Activated T-helper 9 cell treated with anti-CD3 and anti-CD28 coated beads, Interleukin-2, amount 50 U/mL, for 16 hours (primary cell): ENCODE results near the gene ADAM22.

Experiments used
- DNase-seq: peaks from one replicate; pipeline ENCODE4 v3.0.0-alpha.2; 2020; ENCODE audit warnings: low read depth

ADAM22 gene

GRCh38 chr7:87959336-87959735 is 25.3 kb downstream of the ADAM22 start:
- DNase-seq, result no peak

GRCh38 chr7:87960239-87960638 is 26.2 kb downstream of the ADAM22 start:
- no peak for DNase-seq

GRCh38 chr7:87961754-87962153 is 27.7 kb downstream of the ADAM22 start:
- DNase-seq, result no peak

GRCh38 chr7:87966271-87966670 is 32.2 kb downstream of the ADAM22 start:
- DNase-seq, result no peak

- DNase-seq, result no peak
Observed at GRCh38 chr7:87968021-87968420, 34.0 kb downstream of the ADAM22 start.

GRCh38 chr7:87982116-87982515 is 48.1 kb downstream of the ADAM22 start:
- DNase-seq, result no peak

GRCh38 chr7:87984088-87984487 is 50.0 kb downstream of the ADAM22 start:
- DNase-seq, result no peak

- DNase-seq, result no peak
Observed at GRCh38 chr7:87993269-87993668, 59.2 kb downstream of the ADAM22 start.

- DNase-seq, result no peak
Observed at GRCh38 chr7:87999261-87999660, 65.2 kb downstream of the ADAM22 start.

- no peak for DNase-seq
Observed at GRCh38 chr7:88001744-88002530, 67.9 kb downstream of the ADAM22 start.

GRCh38 chr7:88002617-88003016 is 68.6 kb downstream of the ADAM22 start:
- no peak for DNase-seq

GRCh38 chr7:88003581-88003980 is 69.5 kb downstream of the ADAM22 start:
- no peak for DNase-seq

- DNase-seq, result no peak
Observed at GRCh38 chr7:88005191-88005590, 71.1 kb downstream of the ADAM22 start.

- no peak for DNase-seq
Observed at GRCh38 chr7:88009651-88010050, 75.6 kb downstream of the ADAM22 start.

- DNase-seq, result no peak
Observed at GRCh38 chr7:88012086-88012485, 78.0 kb downstream of the ADAM22 start.

- no peak for DNase-seq
Observed at GRCh38 chr7:88013981-88014380, 79.9 kb downstream of the ADAM22 start.

GRCh38 chr7:88014581-88014980 is 80.5 kb downstream of the ADAM22 start:
- DNase-seq, result no peak

GRCh38 chr7:88015309-88015708 is 81.3 kb downstream of the ADAM22 start:
- no peak for DNase-seq

- no peak for DNase-seq
Observed at GRCh38 chr7:88018501-88018900, 84.5 kb downstream of the ADAM22 start.

- DNase-seq, result no peak
Observed at GRCh38 chr7:88020953-88021665, 87.1 kb downstream of the ADAM22 start.

- no peak for DNase-seq
Observed at GRCh38 chr7:88027724-88028123, 93.7 kb downstream of the ADAM22 start.

GRCh38 chr7:88034083-88034695 is 100.1 kb downstream of the ADAM22 start:
- DNase-seq, result no peak

GRCh38 chr7:88037050-88037449 is 103.0 kb downstream of the ADAM22 start:
- no peak for DNase-seq
